ENCODE results near the gene CASP10. TPM values are rescaled to one million over a fixed set of nuclear protein-coding genes. Genes with fewer than 3 reads are reported as not detected.

Gene CASP10
- total and polyA plus RNA-seq, 9 of the 15 experiments (the other 6 are each of a cell fraction or from before 2014, with no cell fraction given): 7.1 to 20.4 (median 10.8) TPM

DNA sequence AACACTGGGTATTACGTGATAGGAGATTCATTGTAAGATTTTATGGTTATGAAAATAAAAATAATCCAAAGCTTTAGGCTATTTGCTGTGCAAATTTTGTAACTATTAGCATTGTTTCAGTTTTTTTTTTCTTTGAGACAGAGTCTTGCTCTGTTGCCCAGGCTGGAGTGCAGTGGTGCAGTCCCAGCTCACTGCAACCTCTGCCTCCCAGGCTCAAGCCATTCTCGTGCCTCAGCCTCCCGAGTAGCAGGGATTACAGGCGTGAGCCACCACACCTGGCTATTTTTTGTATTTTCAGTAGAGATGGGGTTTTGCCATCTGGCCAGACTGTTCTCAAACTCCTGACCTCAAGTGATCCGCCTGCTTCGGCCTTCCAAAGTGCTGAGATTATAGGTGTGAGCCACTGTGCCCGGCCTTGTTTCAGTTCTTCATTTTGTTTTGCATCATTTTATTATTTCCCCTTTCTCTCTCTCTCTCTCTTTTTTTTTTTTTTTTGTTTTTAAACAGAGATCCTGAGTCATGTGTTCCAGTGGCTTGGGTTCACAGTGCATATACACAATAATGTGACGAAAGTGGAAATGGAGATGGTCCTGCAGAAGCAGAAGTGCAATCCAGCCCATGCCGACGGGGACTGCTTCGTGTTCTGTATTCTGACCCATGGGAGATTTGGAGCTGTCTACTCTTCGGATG, 25.8 kb downstream of the CASP10 start:
- in situ Hi-C loops (cut with MboI): loop anchor here (25.0 kb wide), 1 partner anchor 1246 kb away; the partner anchor contains the start of genes MAIP1 and TYW5
- no peak for FAIRE-seq

More for the DNA sequence above, 25.8 kb downstream of the CASP10 start:
- Histone ChIP-seq H3K4me2 (ENCODE audit: insufficient read depth, low read length) (no peak overlapping the region), H3K27me3 (ENCODE audit: control insufficient read depth in 2 of 2, insufficient read depth in 2 of 2, low read length in 2 of 2) (no peaks in the 10 kb centered on the region), H2AFZ (ENCODE audit: low read depth, low read length) (no peak overlapping the region), H3K4me3 (no peak overlapping the region), H3K27ac (ENCODE audit: extremely low read depth, low read depth, low read length) (no peak overlapping the region), H3K79me2 (ENCODE audit: control insufficient read depth, insufficient read depth, low read length) (no peaks in the 10 kb centered on the region), H4K20me1 (replicated peaks; ENCODE audit: control insufficient read depth, insufficient read depth, low read length) (no peaks in the 10 kb centered on the region), H3K9me1 (ENCODE audit: control insufficient read depth, insufficient read depth, low read length) (no peaks in the 10 kb centered on the region), H3K9me3 (replicated peaks; ENCODE audit: control insufficient read depth, insufficient read depth, low read depth, low read length) (no peaks in the 10 kb centered on the region), H3K9ac (ENCODE audit: insufficient read depth in 1 of 2, low read depth in 2 of 2, low read length in 2 of 2) (no peak overlapping the region), H3K4me1 (replicated peaks in 1 of 2; ENCODE audit: control insufficient read depth in 2 of 2, insufficient read depth in 2 of 2, low read length in 2 of 2) (no peaks in the 10 kb centered on the region), H3K36me3 (ENCODE audit: control insufficient read depth, insufficient read depth, low read length) (peaks cover 32% of the 10 kb centered on the region)
- ATAC-seq (no peak), DNase-seq (ENCODE audit: extremely low read depth in 1 of 4, low spot score in 3 of 4) (no peak)
- ChIA-PET POLR2A (no interaction called here), CTCF (ENCODE audit: low intra/inter-chr PET ratio) (no interaction called here)
- 94% methylated on average over 12 of the region's 12 CpGs for WGBS (ENCODE audit: insufficient coverage, low coverage, missing lambda C conversion rate)
- TF ChIP-seq ZNF79 (CRISPR knock-in tag; IDR thresholded peaks at IDR 0.05; ENCODE audit: low read depth) (no peak), OTX1 (CRISPR knock-in tag; IDR thresholded peaks at IDR 0.05) (no peak), CHD4 (IDR thresholded peaks at IDR 0.05; ENCODE audit: insufficient read depth, insufficient replicate concordance, low read depth, low read length, poor library complexity, severe bottlenecking) (no peak), TBL1XR1 (IDR thresholded peaks at IDR 0.05; ENCODE audit: low read length in 2 of 2) (no peak), CREBBP (IDR thresholded peaks at IDR 0.05; ENCODE audit: low read depth, low read length) (no peak), SMAD3 (CRISPR knock-in tag; conservative IDR thresholded peaks at IDR 0.05) (no peak), ZNF76 (CRISPR knock-in tag; IDR thresholded peaks at IDR 0.05; ENCODE audit: borderline replicate concordance) (no peak), DACH1 (IDR thresholded peaks at IDR 0.05; ENCODE audit: partially characterized antibody) (no peak), NFIX (CRISPR knock-in tag; IDR thresholded peaks at IDR 0.05; ENCODE audit: low read depth) (no peak), CBFA2T3 (IDR thresholded peaks at IDR 0.05) (no peak), ZNF830 (CRISPR knock-in tag; IDR thresholded peaks at IDR 0.05) (no peak), FOS (IDR thresholded peaks at IDR 0.05; ENCODE audit: extremely low read depth, insufficient read length) (no peak), RB1 (IDR thresholded peaks at IDR 0.05; ENCODE audit: low read depth) (no peak), MAFG (tag; conservative IDR thresholded peaks at IDR 0.05) (no peak), HNRNPK (IDR thresholded peaks at IDR 0.05; ENCODE audit: low read depth, low read length, poor library complexity, severe bottlenecking) (no peak)
- intact Hi-C loops (cut with micrococcal nuclease): no loop called here
- BruUV-seq (replicated peaks): no TSS peak

Data from K562 (cell line).